D341Med (cell line): Measurements from ENCODE around the gene LRRFIP2.

Experiments
- DNase-seq: peaks from one replicate; pipeline ENCODE4 v3.0.0; 2012; ENCODE audit warnings: low spot score

Gene LRRFIP2

DNA sequence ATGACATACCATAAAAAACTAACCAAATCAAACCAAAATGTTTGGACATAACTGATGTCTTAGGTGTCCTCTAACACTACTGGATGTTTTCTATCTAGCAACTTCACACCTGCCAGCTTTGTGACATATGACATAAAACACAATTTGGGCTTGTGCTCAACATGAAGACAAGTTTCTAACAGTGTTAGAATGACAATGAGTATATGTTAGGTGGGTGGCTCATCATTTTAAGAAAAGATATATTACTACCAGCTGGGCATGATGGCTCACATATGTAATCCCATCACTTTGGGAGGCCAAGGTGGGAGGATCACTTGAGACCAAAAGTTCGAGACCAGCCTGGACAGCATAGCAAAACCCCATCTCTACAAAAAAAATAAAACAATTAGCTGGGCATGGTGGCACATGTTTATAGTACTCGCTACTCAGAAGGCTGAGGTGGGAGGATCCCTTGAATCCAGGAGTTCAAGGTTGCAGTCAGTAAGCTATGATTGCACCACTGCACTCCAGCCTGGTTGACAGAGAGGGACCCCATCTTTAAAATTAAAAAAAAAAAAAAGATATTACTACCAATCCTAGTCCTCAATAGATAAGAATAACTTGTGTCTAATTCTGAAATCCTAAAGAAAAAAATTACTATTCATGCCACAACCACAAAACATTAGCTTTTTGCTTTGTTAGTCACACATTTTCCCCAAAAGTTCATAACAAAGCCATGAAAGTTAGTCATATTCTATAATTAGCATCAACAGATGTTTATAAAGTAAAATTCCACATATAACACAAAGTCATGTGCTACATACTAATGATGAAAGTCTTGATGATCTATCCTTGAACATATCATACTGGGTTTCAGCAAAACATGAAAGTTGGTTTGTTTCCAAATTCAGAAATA is 59.9 kb downstream of the LRRFIP2 start:
- DNase-seq = no peak

DNA sequence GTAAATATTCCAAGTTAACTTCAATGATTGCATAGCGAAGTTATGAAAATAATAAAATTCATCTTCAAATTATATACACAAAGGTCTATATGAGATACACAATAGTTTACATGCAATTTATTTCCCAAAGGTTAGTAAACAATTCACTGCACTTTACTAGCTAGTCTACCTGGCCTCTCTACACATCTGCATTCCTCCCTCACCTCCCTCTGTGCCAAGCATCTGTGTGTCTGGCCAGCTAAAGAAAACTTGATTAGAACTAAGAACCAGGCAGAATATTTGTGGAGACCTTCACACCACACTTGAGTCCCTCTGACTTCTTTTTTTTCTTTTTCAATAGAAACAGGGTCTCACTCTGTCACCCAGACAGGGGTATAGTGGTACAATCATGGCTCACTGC is 61.4 kb downstream of the LRRFIP2 start:
- DNase-seq = no peak

DNA sequence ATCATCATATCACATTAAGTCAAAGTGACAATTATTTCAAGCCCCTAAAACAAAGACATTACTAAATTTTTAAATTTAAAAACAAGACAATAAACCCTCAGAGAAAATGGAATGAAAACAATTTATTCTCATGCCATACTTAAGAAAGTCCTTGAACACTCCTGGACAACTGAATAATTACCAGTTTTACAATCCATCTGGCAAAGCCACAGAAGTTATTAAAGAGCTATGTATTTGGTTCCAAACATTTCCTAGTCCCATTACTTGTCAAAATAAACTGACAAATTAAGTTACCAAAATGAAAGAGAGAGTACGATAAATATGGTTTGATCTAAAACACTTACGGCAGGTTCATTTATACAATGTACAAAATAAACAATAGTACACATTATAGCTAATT is 63.2 kb downstream of the LRRFIP2 start:
- no peak for DNase-seq

DNA sequence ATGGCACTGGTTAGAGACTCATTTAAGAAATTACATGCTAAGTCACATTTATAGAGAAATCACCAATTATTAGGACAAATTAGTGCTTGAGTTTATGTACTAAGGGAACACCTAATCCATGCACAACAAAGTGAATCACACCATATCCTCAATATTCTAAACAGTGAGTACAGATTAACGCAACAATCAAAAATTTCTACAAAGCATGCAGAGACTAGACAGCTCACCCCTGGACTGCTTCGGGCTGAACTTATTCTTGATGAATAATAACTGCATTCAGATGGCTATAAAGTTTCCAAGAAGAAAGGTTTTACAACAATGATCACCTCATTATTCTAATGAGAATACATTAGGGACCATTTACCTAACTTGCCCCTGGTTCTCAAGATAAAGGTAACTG is 66.5 kb downstream of the LRRFIP2 start:
- DNase-seq = no peak

DNA sequence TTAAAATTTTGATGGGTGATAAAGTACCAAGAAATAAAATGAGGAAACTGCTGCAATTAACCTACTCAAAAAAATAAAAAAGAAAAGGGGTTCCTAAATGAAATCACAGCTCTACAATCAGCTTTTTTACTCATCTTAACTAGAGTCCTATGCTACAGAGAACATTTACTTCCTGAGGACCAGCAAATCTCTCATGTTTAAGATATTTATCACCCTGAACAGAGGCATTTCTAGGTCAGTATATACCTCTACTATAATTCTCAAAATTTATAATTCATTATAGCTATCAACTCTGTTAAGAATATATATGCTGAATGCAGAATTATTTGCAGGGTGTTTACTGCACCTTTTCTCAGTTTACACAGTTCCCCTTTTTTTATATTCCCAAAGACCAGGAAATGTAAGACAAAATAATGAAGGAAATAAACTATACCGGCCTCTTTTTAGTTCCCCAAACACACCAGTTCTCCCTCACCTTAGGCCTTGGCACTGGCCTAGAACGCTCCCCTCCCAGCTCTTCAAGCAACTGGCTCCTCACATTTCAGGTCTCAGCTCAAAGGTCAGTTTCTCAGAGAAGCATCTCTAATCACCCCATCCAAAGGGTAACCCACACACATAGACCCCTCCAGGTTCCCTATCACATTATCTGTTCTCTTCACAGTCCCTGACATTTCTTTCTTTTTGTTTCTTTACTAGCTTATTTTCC is 71.1 kb downstream of the LRRFIP2 start:
- no peak for DNase-seq

DNA sequence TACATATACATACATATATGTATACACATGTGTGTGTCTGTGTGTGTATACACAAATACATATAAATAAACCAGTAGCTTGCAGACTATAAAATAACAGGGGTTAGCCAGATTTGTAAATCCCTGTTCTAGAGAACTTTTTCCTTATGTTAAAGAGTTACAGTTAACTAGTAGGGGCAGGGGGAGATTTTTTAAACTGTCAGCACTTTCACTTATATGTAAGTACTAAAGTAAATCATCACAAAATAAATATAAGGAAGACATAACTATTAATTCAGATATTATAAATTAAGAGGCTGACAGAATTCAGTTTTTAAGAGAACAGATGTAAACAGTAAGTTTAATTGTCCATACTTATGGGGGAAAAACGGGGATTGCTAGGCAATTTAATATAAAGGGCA is 74.0 kb downstream of the LRRFIP2 start:
- DNase-seq = no peak

DNA sequence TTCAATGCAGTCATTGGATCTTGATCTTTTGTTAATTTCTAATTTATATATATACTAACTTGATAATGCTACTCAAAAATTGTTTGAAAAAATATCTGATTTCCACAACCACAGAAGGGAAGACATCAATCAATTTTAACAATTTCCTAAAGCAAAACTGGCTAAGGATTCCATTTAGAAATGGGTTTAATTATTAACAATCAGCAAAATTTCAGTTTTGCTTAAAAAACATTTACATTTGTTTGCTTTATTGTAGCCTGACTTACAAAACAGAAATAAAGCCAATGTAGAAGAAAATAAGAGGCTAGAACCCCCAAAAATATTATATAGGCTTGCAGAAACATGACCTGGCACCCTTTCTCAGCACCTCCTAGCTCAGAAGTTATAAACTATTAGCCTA is 74.9 kb downstream of the LRRFIP2 start:
- DNase-seq = no peak

DNA sequence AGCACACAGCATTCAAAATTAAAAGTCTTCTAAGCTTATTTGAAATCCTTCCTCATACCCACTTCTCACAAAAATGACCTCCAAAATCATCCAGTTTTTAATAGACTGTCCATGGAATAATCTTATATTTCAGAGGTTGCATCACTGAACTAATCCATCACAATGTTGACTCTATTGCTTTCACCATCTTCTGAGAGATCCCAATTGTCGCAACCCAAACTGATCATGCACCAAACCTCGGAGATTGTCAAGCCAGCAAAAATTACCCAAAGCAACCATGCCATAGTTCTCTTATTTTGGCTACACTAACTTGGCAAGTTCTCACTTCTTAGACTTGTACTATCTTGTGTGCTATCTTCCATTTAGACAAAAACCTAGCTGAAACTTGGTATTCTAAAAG is 75.5 kb downstream of the LRRFIP2 start:
- no peak for DNase-seq

DNA sequence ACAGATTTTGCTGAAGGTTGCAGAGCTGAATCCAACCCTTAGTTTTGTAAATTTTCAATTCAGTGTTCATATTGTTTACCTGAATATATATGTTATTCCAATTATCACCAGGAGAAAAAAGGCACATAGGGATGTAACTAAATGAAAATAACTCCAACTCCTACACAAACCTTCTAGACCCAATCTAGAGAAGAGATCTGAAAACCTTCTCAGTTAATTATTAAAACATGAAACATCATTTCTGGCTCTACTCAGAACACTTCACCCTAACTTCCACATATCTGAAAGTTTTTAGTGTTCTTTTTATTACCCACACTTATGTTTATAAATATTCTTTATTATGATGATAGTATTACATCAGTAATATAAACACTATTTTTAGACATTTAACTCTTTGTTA is 76.6 kb downstream of the LRRFIP2 start:
- DNase-seq = no peak

DNA sequence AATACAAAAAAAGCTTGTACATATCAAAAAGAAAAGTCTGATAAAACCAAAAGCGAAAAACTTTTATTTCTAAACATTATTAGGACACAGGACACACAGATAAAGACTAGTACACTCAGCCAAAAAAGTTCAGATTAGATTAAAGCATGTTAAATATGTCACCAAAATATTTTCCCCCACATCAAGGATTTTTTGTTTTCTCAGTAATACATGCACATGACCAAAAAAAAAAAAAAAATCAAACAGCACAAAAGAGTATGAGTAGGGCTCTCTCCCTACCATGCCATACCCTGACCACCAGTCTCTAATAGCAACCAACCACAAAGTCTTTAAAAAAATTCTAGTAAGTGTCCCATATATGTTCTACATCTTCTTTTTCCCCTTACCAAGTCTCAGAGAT is 77.4 kb downstream of the LRRFIP2 start:
- DNase-seq = no peak

DNA sequence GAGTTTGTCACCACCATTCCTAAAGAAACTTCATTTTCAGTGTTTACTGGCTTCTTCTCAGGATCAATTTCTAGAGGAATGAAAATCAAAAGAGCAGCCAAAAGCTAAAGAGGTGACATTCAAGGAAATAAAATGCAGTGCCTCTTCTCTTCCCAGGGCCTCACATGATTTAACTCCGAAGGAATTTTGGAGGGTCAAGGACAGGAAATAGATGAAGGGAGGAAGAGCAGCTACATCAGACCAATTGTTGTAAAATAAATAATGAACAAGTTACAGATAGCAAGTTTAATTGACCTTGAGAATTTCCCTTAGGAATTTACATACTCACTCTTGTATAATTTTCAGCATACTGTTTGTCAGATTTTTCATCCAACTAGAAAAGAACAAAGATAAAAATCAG is 78.1 kb downstream of the LRRFIP2 start:
- DNase-seq = no peak

DNA sequence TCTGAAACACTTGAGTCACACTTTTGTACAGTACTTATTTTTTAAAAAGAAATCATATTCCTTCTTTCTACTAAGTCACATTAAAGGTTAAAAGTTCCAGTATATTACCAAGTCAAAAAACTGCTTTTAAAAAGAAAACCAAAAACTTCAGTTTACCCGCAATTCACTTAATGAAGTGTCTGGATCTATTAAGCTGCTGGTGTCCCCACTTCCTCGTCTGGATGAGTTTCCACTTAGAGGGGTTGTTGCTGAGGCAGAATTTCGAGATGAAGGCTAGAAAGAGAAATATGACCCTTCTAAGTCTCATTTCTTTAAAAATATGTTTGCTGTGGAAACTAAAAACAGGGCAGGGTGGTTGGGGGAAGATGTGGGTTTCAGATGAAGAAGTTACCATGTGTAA is 79.7 kb downstream of the LRRFIP2 start:
- DNase-seq = no peak

DNA sequence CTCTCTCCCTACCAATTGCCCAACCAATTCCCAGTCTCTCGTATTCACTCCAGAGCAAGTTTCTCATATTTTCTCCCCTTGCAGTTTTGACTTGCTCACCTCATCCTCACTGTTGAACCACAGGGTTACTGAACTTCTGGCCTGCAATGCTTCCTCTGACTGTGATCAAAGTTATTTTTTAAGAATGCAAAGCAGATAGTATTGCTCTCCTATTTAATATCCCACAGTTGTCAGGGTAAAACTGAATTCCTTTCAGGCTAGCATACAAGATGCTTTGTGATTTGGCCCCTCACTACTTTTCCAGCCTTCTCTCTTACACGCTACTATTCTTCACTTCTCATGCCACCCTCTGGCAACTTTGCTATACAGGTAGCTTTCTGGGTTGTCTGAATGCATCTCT is 80.9 kb downstream of the LRRFIP2 start:
- no peak for DNase-seq

DNA sequence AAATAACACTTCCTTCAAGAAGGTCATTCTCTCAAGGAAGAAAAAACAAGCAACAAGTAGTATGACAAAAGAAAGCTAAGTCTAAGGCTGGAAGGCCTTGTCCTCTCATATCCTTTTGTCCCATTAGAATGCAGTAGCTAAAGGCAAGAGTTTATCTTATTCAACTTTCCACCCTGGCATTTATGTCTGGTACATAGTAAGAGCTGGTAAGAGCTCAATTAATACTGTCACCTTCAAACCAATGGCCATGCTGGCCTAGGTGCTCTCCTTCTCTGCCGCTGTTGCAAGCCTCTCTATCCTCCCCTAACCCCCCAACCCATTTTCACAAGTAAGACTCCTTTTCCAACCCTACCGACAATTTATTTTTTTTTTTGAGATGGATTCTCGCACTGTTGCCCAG is 81.9 kb downstream of the LRRFIP2 start:
- no peak for DNase-seq

DNA sequence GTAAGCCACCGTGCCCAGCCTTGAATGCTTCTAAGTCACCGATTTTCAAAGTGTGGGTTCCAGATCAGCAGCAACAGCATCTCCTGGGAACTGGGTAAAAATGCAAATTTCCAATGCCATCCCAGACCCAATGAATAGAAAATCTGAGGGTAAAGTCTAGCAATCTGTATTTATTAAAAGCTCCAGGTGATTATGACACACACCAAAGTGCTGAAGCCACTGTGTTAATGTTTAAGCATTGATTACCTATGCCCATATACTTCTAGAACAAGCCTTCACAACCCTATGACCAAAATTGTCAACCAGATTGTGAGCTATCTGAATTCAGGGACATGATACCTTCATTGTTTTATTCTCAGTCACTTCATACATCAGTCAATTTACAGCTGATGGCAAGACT is 86.5 kb downstream of the LRRFIP2 start:
- no peak for DNase-seq

DNA sequence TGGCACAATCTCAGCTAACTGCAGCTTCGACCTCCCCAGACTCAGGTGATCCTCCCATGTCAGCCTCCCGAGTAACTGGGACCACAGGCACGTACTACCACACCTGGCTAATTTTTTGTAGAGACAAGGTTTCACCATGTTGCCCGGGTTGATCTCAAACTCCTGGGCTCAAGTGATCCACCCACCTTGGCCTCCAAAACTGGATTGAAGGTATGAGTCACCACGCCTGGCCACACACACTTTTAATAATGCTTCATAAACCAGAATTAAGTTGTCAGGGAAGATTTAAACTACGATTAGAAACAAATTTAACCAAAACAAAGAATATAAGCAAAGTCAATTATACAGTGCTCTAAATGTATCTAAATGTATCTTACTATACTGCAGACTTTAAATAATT is 87.5 kb downstream of the LRRFIP2 start:
- DNase-seq = no peak

DNA sequence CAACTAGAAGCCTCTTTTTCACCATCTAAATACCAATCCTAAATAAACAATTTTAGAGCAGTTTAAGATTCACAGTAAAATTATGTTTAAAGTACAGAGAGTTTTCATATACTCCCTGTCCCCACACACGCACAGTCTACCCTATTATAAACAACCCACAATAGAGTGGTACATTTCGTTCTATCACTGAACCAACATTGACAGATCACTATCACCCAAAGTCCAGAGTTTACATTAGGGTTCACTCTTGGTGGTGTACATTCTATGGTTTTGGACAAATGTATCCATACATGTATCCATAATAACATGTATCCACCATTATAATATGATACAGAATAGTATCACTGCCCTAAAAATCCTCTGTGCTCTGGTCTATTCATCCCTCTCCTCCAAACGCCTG is 92.1 kb downstream of the LRRFIP2 start:
- no peak for DNase-seq

DNA sequence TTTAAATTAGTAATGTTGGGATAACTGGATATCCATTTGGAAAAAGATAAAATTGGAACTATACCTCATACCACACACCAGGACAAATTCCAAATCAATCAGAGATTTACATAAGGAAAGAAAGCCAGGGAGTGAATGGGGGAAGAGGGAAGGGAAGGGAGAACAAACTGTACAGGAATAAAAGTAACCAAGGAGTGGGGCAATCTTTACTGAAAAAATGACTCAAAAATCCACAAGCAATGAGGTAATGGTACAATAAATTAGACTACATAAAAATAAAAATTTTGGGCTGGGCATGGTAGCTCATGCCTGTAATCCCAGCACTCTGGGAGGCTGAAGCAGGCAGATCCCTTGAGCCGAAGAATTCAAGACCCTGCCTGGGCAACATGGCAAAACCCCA is 98.4 kb downstream of the LRRFIP2 start:
- no peak for DNase-seq

DNA sequence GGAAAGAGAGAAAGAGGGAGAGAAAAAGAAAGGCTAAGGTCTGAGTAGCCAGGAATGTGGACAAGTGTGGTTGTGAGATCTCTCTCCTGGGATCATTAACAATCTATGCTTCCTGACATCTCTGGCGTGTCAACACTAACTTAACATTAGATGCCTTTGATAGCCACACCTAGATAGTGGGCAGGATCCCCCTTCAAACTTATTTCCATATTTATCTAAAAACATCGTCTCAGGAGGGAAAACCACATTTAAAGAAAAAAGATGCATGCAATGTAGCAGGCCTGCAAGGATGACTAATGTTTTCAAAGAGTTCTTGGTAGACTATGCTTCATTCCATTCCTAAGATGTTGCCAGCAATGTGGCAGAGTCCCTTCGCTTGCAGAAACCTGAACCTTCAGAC is 100.2 kb downstream of the LRRFIP2 start:
- DNase-seq = no peak

DNA sequence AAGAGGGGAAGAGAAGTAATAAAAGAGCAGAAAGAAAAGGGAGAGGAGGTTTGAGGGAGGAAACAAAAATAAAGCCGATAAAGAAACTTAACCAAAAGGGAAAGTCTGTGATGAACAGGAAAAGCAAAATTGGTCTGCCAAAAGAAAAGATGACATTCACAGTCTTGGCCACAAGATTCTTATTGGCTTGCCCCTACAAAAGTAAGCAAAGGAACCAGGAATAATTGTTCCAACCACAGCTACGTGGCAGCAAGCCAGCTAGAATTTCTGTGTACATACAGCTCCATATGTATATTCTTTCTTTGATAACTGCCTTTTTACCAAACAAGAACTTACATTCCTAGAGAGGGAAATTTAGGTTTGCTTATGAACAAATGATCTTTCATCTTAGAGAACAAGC is 101.5 kb downstream of the LRRFIP2 start:
- DNase-seq = no peak

DNA sequence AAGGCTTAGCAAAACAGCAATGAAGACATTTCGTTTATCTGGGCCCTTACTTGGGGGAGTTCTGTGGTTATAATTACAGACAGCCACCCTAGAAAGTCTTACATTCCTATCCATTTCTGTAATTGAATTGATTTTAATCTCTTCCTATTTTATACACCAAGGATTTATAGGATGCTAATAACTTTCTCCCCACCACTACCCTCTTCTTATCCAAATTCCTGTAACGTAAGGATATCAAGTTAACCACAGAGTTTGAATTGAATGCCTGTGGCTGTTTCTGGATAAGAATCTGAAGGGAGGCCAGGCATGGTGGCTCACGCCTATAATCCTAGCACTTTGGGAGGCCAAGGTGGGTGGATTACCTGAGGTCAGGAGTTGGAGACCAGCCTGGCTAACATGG is 102.5 kb downstream of the LRRFIP2 start:
- no peak for DNase-seq

DNA sequence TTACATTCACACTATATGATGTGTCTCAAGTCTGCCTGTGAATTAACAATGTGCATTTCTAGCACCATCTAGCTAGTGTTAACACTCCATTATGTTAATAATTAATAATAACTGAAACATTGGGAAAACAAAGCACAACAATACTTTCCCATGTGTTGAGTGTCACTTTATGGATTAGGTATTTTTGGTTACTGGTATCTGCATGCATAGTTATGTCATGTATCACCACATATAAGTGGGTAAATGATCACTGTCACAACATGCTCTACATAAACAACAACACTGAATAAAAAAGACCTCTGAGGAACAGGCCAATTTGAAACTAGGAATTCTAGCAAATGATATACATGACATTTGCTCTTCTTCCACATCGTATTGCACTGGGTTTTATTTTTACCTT is 106.4 kb downstream of the LRRFIP2 start:
- no peak for DNase-seq

DNA sequence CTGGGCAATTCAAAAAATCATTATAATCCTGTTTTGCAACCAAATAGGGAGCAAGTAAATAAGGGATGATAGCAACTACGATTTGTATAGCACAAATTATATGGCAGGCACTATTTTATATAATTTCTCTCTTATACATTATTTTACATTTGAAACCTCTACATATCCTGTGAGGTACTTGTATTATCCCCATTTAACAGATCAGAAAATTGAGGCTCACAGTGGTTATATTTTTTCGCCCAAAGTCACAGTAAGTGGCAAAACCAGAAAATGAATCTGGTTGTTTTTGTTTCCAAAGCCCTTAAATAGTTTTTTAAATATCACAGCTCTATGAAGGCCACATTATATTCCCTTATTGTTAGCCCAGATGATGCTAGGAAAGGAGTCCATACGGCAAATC is 106.8 kb downstream of the LRRFIP2 start:
- DNase-seq = no peak

DNA sequence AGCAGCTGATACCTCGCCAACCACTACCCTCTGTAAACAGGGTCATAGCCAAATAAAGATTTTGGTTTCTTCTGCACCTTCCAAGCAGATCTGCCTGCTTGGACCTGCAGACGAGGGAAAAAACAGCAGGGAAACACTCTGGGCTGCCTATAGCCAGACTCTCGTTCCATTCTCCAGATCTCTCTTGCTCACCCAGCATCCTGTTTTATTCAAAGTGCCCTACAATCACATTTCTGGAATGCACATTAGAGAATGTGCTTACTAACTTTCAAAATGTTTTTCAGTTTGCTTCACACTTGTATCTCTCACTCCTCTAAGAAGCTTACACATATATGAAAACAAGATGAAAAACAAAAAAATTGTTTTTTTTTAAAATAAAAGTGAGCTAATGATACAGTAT is 109.6 kb downstream of the LRRFIP2 start:
- no peak for DNase-seq
